Fibroblast of lung (primary cell): ENCODE measurements around the gene STPG4. TPM values are rescaled to one million over a fixed set of nuclear protein-coding genes. Genes with fewer than 3 reads are reported as not detected.

ENCODE experiments used
- DNase-seq, 2 donors: peaks; one replicate each; pipeline versions ENCODE4 v3.0.0 to v3.0.0-alpha.2; 2010; ENCODE audit warnings: low read depth in 2 of 2
- H2AFZ ChIP-seq: 2 replicates; pipeline ENCODE4 v1.5.1; 2012; ENCODE audit warnings: low read length, control low read depth, inconsistent platforms
- H3K27ac ChIP-seq: 2 replicates; pipeline ENCODE4 v1.5.1; 2011; ENCODE audit warnings: low read length, control low read depth; ENCODE audit not compliant: insufficient read depth
- H3K27me3 ChIP-seq: 2 replicates; pipeline ENCODE4 v1.5.1; 2011; ENCODE audit warnings: mild to moderate bottlenecking, low read length; ENCODE audit not compliant: control insufficient read depth, insufficient read depth
- H3K36me3 ChIP-seq: 2 replicates; pipeline ENCODE4 v1.5.1; 2011; ENCODE audit warnings: low read length; ENCODE audit not compliant: control insufficient read depth, insufficient read depth
- H3K4me1 ChIP-seq: 2 replicates; pipeline ENCODE4 v1.5.1; 2011; ENCODE audit warnings: low read length; ENCODE audit not compliant: control insufficient read depth, insufficient read depth; ENCODE audit errors: extremely low read depth
- H3K4me2 ChIP-seq: 2 replicates; pipeline ENCODE4 v1.5.1; 2011; ENCODE audit warnings: low read length, control low read depth; ENCODE audit not compliant: insufficient read depth; ENCODE audit errors: extremely low read depth
- H3K4me3 ChIP-seq, 4 experiments: fragments of 200-600 bp in 1 of 4; sonication (generic) in 1 of 4; replicated peaks in 1 of 4; 2 replicates each; pipeline ENCODE4 v1.5.1; 2011 to 2016; ENCODE audit warnings: low read length in 4 of 4, low read depth in 3 of 4, mild to moderate bottlenecking in 3 of 4, control low read depth in 2 of 4, inconsistent platforms in 1 of 4, mixed read lengths in 1 of 4; ENCODE audit not compliant: insufficient read depth in 1 of 4; ENCODE audit errors: control extremely low read depth in 1 of 4
- H3K79me2 ChIP-seq: 2 replicates; pipeline ENCODE4 v1.5.1; 2012; ENCODE audit warnings: mild to moderate bottlenecking, low read length, inconsistent platforms; ENCODE audit not compliant: control insufficient read depth, insufficient read depth
- H3K9ac ChIP-seq: 2 replicates; pipeline ENCODE4 v1.5.1; 2011; ENCODE audit warnings: mild to moderate bottlenecking, low read length, control low read depth; ENCODE audit not compliant: insufficient read depth
- H3K9me3 ChIP-seq: 2 replicates; pipeline ENCODE4 v1.5.1; 2012; ENCODE audit warnings: low read depth, low read length; ENCODE audit not compliant: control insufficient read depth, insufficient read depth
- H4K20me1 ChIP-seq: 2 replicates; pipeline ENCODE4 v1.5.1; 2011; ENCODE audit warnings: low read length; ENCODE audit not compliant: control insufficient read depth, insufficient read depth; ENCODE audit errors: extremely low read depth
- CTCF ChIP-seq, 2 donors: IDR thresholded peaks in 1 of 2; conservative IDR thresholded peaks in 1 of 2; 1 replicate in 1 of 2; 2 replicates in 1 of 2; pipeline ENCODE4 v1.5.1; 2011 to 2012; ENCODE audit warnings: low read length in 2 of 2, control low read depth in 1 of 2, inconsistent platforms in 1 of 2, low read depth in 1 of 2, mild to moderate bottlenecking in 1 of 2
- EZH2 ChIP-seq: IDR thresholded peaks from 2 replicates; pipeline ENCODE4 v1.5.1; 2012; ENCODE audit warnings: low read length, control low read depth, mild to moderate bottlenecking; ENCODE audit errors: missing control alignments
- polyA minus RNA-seq: library from RNA; depleted of rRNA, polyadenylated mRNA; stranded (reverse); fragments of >200 nt; gene quantifications from 2 replicates; pipeline ENCODE4 v1.2.3, GENCODE V29; 2011; ENCODE audit warnings: low replicate concordance
- polyA plus RNA-seq, 2 donors: library from polyadenylated mRNA; depleted of rRNA in 1 of 2; stranded (reverse) in 1 of 2; unstranded in 1 of 2; fragments of >200 nt; gene quantifications; 2 replicates each; pipeline ENCODE4 v1.2.1, GENCODE V29; 2011 to 2012; ENCODE audit warnings: missing spikeins in 1 of 2
- total RNA-seq: library from RNA; depleted of rRNA; stranded (reverse); fragments of >200 nt; gene quantifications from 2 replicates; pipeline ENCODE4 v1.2.1, GENCODE V29; 2014

STPG4 gene
- total RNA-seq, result 0.26 and 0.33 TPM in 2 replicates
- polyA plus RNA-seq, result 0.05 TPM in 1 of 2 replicates, not detected in the other
- polyA plus RNA-seq (2012), result not detected in 2 replicates
- polyA minus RNA-seq, result 2.9 TPM in 1 of 2 replicates, not detected in the other

DNA sequence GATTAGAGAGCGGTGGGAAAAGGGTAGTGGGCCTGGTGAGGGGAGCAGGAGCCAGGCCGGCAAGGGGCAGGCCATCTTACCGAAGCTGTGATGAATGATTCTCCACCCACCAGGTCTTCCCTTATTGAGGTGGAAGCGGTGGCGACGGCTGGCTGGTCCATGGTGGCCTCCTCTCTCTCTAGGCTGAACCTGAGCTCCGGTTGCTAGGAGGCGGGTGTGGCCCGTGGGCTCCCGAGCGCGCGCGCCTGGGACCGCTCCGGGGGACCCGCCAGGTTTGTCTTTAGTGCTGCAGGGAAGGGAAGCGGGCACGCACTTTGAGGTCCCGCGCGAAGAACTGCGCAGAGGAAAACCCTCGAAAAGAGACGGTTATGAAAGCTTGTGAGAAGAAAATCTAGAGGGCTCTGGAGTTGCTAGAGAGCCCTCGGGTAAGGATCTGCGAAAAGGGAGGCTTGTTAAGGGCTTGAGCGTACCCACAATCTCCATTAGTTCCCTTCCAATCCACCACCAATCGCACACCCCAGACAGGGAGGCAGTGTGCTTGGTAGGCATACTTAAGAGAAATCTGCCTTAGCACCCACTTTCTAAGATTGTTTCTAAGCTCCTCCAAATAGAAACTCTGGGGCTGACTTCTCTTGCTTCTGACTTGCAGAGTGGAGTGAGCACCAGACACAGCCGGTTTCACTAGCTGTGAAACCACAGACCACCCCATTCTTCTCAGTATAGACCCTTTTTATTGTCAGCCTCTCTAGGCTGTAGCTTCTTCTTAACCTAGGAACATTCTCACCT, at the start of gene STPG4:
Gene STPG4 (minus strand): TSS at position 218 of the 786 bp plus-strand sequence. CDS start 57 bp downstream, at position 161.
- H2AFZ ChIP-seq, result no peak within 1 kb of the TSS
- no peak within 1 kb of the TSS for H3K9ac ChIP-seq
- peaks cover 18% of the 10 kb centered on the region for H3K36me3 ChIP-seq
- no peak for DNase-seq
- H3K4me3 ChIP-seq, result no peak within 1 kb of the TSS
- H4K20me1 ChIP-seq, result no peaks in the 10 kb centered on the region
- no peak within 1 kb of the TSS for H3K4me2 ChIP-seq
- no peaks in the 10 kb centered on the region for H3K4me1 ChIP-seq
- no peak within 1 kb of the TSS for H3K27ac ChIP-seq
- H3K9me3 ChIP-seq, result no peaks in the 10 kb centered on the region
- no peaks in the 10 kb centered on the region for H3K27me3 ChIP-seq
- peaks cover 4% of the 10 kb centered on the region for H3K79me2 ChIP-seq
- no peak for TF ChIP-seq CTCF (conservative IDR thresholded peaks at IDR 0.05 in 1 of 2, IDR thresholded peaks at IDR 0.05 in 1 of 2; ENCODE audit: low read depth in 1 of 2, low read length in 2 of 2)
- no peak for TF ChIP-seq EZH2

- Histone ChIP-seq H3K9ac (no peak overlapping the region), H3K4me2 (no peak overlapping the region), H3K27ac (no peak overlapping the region), H3K79me2 (no peaks in the 10 kb centered on the region), H4K20me1 (no peaks in the 10 kb centered on the region), H3K36me3 (no peaks in the 10 kb centered on the region), H2AFZ (no peak overlapping the region), H3K9me3 (no peaks in the 10 kb centered on the region), H3K4me3 (no peak overlapping the region), H3K4me1 (peaks cover 21% of the 10 kb centered on the region), H3K27me3 (no peaks in the 10 kb centered on the region)
- no peak for TF ChIP-seq EZH2
- TF ChIP-seq CTCF (conservative IDR thresholded peaks at IDR 0.05 in 1 of 2, IDR thresholded peaks at IDR 0.05 in 1 of 2; ENCODE audit: low read depth in 1 of 2, low read length in 2 of 2), result no peak
- DNase-seq, result no peak
Observed at GRCh38 chr2:47204691-47205090, 49.6 kb upstream of the STPG4 start.

DNA sequence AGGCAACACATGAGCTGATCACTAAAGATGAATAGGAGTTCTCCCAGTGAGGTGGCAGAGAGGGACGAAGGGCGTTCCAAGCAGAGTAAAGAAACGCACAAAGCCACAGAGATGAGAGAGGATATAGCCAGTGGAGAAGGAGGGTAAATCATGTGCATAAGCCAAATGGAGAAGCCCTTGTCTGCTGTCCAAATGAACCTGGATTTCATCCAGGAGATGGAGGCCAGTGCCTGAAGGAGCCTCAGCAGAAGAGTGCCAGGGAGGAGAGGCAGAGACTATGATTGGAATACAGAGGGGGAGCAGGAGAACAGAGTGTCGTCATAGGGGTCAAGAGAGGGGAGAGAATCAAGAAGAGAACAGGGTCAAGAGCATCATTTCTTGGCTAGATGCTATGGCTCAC, 48.9 kb upstream of the STPG4 start:
- no peaks in the 10 kb centered on the region for H3K36me3 ChIP-seq

More for the DNA sequence above, 48.9 kb upstream of the STPG4 start:
- Histone ChIP-seq H3K9ac (no peak overlapping the region), H3K79me2 (no peaks in the 10 kb centered on the region), H3K4me1 (peaks cover 25% of the 10 kb centered on the region), H3K27ac (no peak overlapping the region), H3K27me3 (no peaks in the 10 kb centered on the region), H3K4me2 (no peak overlapping the region), H3K9me3 (no peaks in the 10 kb centered on the region), H4K20me1 (no peaks in the 10 kb centered on the region), H2AFZ (no peak overlapping the region), H3K4me3 (no peak overlapping the region)
- TF ChIP-seq CTCF (conservative IDR thresholded peaks at IDR 0.05 in 1 of 2, IDR thresholded peaks at IDR 0.05 in 1 of 2; ENCODE audit: low read depth in 1 of 2, low read length in 2 of 2) (no peak), EZH2 (no peak)
- no peak for DNase-seq
